Body of pancreas (tissue), 4 donors: ENCODE measurements around the gene ACAD8. TPM values are rescaled to one million over a fixed set of nuclear protein-coding genes. Genes with fewer than 3 reads are reported as not detected.

Experiments
- ATAC-seq: fragments of 150-250 bp; one replicate; pipeline ENCODE4 v1.9.1; 2016
- DNase-seq, 4 donors: peaks; one replicate each; pipeline ENCODE4 v3.0.0-alpha.2; 2019
- H3K27ac ChIP-seq, 4 donors: fragments of 200-600 bp; sonication (generic); 1 replicate in 3 of 4; 2 replicates in 1 of 4; pipeline versions ENCODE4 v1.5.1 to v1.6.1; 2016 to 2019; ENCODE audit warnings: mild to moderate bottlenecking in 1 of 4, mixed read lengths in 1 of 4, moderate library complexity in 1 of 4
- H3K27me3 ChIP-seq, 2 donors: fragments of 200-600 bp; sonication (generic); one replicate each; pipeline ENCODE4 v1.6.0; 2016; ENCODE audit warnings: mild to moderate bottlenecking in 1 of 2
- H3K36me3 ChIP-seq, 2 donors: fragments of 200-600 bp; sonication (generic); replicated peaks in 1 of 2; 2 replicates each; pipeline ENCODE4 v1.5.1; 2016; ENCODE audit warnings: low read depth in 2 of 2; ENCODE audit not compliant: insufficient read depth in 1 of 2
- H3K4me1 ChIP-seq: fragments of 200-600 bp; sonication (generic); one replicate; pipeline ENCODE4 v1.6.0; 2016
- H3K4me3 ChIP-seq, 2 donors: fragments of 200-600 bp; sonication (generic); 1 replicate in 1 of 2; 2 replicates in 1 of 2; pipeline ENCODE4 v1.5.1; 2016 to 2019
- H3K9me3 ChIP-seq, 3 donors: fragments of 200-600 bp; sonication (generic); 1 replicate in 2 of 3; 2 replicates in 1 of 3; pipeline ENCODE4 v1.5.1; 2016
- POLR2A ChIP-seq, 3 donors: fragments of 450-650 bp; IDR thresholded peaks; one replicate each; pipeline ENCODE4 v1.6.1; 2016; ENCODE audit warnings: antibody characterized with exemption in 3 of 3, mild to moderate bottlenecking in 2 of 3
- WGBS, 2 donors: methylation state at CpG; one replicate each; pipeline ENCODE4 v1.1.5; 2017; 5-methylcytosine and 5-hydroxymethylcytosine counted together
- intact Hi-C: fragments of 100-400 bp; cut with DNase I; formaldehyde crosslinking; loops from one replicate; pipeline ENCODE4 v1.15.1; 2023
- total RNA-seq, 2 donors: library from RNA; depleted of rRNA; stranded (reverse); fragments of >200 nt; gene quantifications; one replicate each; pipeline ENCODE4 v1.1.0, GENCODE V29; 2016
- TF ChIP-seq, protein P1 (sequence below), 7 experiments: fragments of 450-650 bp in 4 of 7; fragments of 200-600 bp in 3 of 7; sonication (generic) in 3 of 7; IDR thresholded peaks; one replicate each; pipeline ENCODE4 v1.5.1; 2016 to 2019; ENCODE audit warnings: antibody characterized with exemption in 7 of 7

Gene ACAD8
- total RNA-seq, 2 donors from 2014 or later: 30.9 to 39.2 TPM

DNA sequence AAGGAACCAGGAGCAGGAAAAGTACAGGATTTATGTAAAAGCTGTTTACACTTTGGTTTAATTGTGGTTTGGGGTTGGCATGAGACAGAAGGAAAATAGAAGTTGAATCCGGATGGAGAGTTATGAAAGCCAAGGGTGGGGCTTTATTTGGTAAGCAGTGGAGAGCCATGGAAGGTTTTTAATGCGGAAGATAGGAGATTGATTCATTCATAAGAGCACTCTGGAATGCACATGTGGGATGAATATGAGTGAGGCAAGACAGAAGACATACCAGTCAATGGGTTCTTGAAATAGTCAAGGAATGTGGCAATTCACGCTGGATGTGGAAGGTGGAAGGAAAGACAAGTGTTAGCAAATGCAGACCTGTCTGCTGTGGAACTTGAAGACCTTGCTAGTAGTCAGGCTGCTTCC, 13.5 kb downstream of the ACAD8 start:
- 54 to 56% methylated on average over 3 of the region's 3 CpGs for WGBS, 2 donors
- no peaks in the 10 kb centered on the region for H3K4me1 ChIP-seq
- peaks cover 0 to 5% of the 10 kb centered on the region in 2 donors for H3K36me3 ChIP-seq
- intact Hi-C loops: no loop called here
- peaks cover 0 to 5% of the 10 kb centered on the region in 2 donors for H3K27me3 ChIP-seq
- no peaks in the 10 kb centered on the region for H3K9me3 ChIP-seq
- ATAC-seq (no peak), DNase-seq (no peak)
- H3K4me3 ChIP-seq: no peak overlapping the region
- no peak for TF ChIP-seq POLR2A (IDR thresholded peaks at IDR 0.05)
- TF ChIP-seq, protein P1, sequence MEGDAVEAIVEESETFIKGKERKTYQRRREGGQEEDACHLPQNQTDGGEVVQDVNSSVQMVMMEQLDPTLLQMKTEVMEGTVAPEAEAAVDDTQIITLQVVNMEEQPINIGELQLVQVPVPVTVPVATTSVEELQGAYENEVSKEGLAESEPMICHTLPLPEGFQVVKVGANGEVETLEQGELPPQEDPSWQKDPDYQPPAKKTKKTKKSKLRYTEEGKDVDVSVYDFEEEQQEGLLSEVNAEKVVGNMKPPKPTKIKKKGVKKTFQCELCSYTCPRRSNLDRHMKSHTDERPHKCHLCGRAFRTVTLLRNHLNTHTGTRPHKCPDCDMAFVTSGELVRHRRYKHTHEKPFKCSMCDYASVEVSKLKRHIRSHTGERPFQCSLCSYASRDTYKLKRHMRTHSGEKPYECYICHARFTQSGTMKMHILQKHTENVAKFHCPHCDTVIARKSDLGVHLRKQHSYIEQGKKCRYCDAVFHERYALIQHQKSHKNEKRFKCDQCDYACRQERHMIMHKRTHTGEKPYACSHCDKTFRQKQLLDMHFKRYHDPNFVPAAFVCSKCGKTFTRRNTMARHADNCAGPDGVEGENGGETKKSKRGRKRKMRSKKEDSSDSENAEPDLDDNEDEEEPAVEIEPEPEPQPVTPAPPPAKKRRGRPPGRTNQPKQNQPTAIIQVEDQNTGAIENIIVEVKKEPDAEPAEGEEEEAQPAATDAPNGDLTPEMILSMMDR (IDR thresholded peaks at IDR 0.05): no peak
- no peak overlapping the region for H3K27ac ChIP-seq

DNA sequence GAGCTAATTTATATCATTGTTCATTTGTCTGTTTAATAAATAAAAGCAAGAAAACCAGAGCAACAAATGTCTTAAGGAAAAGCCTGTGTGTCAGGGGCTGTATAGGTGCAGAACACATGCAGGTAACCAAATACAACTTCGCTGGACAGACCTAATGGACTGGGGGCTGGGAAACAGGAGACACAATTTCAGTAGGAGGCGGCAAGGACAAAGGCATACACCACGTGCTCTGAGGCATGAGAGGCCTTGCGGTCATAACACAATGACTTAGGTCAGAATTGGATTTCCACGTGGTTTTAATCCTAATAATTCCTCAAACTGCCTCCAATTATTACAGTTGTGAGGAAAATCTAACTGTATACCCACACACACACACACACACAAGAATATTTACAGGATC, 14.1 kb downstream of the ACAD8 start:
- Histone ChIP-seq H3K4me1 (no peaks in the 10 kb centered on the region), H3K9me3 (no peaks in the 10 kb centered on the region), H3K36me3 (peaks cover 0 to 5% of the 10 kb centered on the region in 2 donors), H3K27ac (no peak overlapping the region), H3K27me3 (peaks cover 0 to 8% of the 10 kb centered on the region in 2 donors), H3K4me3 (no peak overlapping the region)
- intact Hi-C loops: no loop called here
- no peak for TF ChIP-seq POLR2A (IDR thresholded peaks at IDR 0.05)
- TF ChIP-seq, protein P1 (IDR thresholded peaks at IDR 0.05): no peak
- DNase-seq: no peak
- WGBS, 2 donors: 67 to 70% methylated on average over 5 of the region's 5 CpGs
- ATAC-seq: no peak

DNA sequence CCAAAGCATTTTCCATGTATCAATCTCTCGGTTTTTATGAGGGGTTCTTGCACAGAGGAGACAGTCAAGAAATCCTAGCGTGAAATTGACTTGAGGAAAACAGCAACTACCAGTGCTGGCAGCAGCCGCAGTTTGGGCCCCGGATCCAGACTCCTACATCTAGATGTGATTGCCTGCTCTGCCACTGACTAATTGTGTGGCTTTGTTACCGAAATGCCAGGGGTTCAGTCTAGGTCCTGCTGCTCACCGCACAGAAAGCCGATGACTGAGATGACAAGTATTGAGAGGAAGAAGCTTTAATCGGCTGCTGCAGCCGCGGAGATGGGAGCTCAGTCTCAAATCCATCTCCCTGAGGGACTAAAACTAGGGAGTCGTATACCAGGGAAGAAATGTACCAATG, 14.6 kb downstream of the ACAD8 start:
- H3K4me1 ChIP-seq: no peaks in the 10 kb centered on the region
- peaks cover 0 to 4% of the 10 kb centered on the region in 2 donors for H3K36me3 ChIP-seq
- TF ChIP-seq POLR2A (IDR thresholded peaks at IDR 0.05): no peak
- TF ChIP-seq, protein P1 (IDR thresholded peaks at IDR 0.05): no peak
- no peak for DNase-seq
- no peak overlapping the region for H3K27ac ChIP-seq
- no peaks in the 10 kb centered on the region for H3K9me3 ChIP-seq
- intact Hi-C loops: no loop called here
- no peak overlapping the region for H3K4me3 ChIP-seq
- no peak for ATAC-seq
- H3K27me3 ChIP-seq: peaks cover 0 to 8% of the 10 kb centered on the region in 2 donors
- 72 to 84% methylated on average over 8 to 11 of the region's 11 CpGs for WGBS, 2 donors

DNA sequence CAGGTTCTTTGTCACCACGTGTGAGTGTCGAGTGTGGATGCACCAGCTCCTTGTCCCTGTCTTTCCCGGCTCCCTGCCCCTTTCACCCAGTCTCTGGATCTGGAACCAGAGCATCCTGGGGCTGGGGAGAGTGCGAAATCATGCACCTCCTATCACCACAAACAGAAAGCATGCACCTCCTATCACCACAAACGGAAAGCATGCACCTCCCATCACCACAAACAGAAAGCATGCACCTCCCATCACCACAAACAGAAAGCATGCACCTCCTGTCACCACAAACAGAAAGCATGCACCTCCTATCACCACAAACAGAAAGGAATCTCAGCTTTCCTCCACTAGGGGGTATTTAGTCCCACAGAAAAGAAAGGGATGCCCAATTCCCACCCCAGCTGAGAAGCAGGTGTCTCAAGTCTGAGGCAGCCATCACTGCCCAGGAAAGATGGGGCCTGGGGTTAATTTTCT, 16.9 kb downstream of the ACAD8 start:
- H3K27ac ChIP-seq: no peak overlapping the region

DNA sequence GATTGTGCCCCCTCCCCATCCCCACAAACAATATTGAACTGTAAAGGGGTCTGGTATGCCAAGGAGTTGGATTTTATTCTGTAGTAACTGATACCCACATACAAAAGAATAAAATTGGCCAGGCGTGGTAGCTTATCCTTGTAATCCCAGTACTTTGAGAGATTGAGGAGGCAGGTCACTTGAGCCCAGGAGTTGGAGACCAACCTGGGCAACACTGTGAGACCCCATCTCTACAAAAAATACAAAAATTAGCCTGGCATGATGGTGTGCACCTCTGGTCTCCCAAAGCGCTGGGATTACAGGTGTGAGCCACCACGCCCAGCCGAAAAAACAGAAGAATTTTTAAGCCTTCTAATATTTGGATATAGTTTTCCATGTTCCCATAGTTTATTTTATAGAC, 18.6 kb downstream of the ACAD8 start:
- H3K27me3 ChIP-seq: peaks cover 0 to 24% of the 10 kb centered on the region in 2 donors
- no peak for TF ChIP-seq POLR2A (IDR thresholded peaks at IDR 0.05)
- TF ChIP-seq, protein P1 (IDR thresholded peaks at IDR 0.05): no peak
- intact Hi-C loops: no loop called here
- DNase-seq (no peak), ATAC-seq (no peak)
- H3K27ac ChIP-seq: no peak overlapping the region
- WGBS, 2 donors: 84 to 87% methylated on average over 4 of the region's 4 CpGs
- no peaks in the 10 kb centered on the region for H3K9me3 ChIP-seq
- peaks cover 16% of the 10 kb centered on the region for H3K4me1 ChIP-seq
- H3K4me3 ChIP-seq: no peak overlapping the region
- no peaks in the 10 kb centered on the region for H3K36me3 ChIP-seq

More for the DNA sequence above, 16.9 kb downstream of the ACAD8 start:
- no peaks in the 10 kb centered on the region for H3K36me3 ChIP-seq
- ATAC-seq: no peak
- no peaks in the 10 kb centered on the region for H3K9me3 ChIP-seq
- DNase-seq: no peak
- intact Hi-C loops: no loop called here
- no peaks in the 10 kb centered on the region for H3K4me1 ChIP-seq
- no peak overlapping the region for H3K4me3 ChIP-seq
- H3K27me3 ChIP-seq: peaks cover 0 to 16% of the 10 kb centered on the region in 2 donors
- WGBS, 2 donors: 29 to 31% methylated on average over 5 of the region's 5 CpGs
- TF ChIP-seq, protein P1 (IDR thresholded peaks at IDR 0.05): no peak
- TF ChIP-seq POLR2A (IDR thresholded peaks at IDR 0.05): no peak
